ENCODE data around the gene BCLAF3.

Gene BCLAF3

DNA sequence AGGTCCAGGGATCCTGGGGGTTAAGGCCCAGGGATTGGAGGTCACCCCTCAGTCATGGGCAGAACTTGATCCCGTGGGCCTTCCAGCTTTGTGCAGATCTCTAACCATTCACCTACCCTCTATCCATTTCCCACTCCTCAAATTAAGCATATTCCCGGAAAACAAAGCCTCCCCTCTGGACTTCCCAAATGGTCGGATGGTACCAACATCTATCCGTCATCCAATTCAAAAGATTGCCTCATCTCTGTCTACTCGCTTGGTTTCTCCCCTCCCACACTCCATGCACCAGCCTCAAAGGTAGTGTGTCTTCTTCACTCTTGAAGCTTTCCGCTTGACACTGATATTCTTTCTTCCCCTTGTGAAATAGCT lies 473 bp upstream of the BCLAF3 start:
- Histone ChIP-seq H3K27ac (ENCODE audit: extremely low read depth, low read depth, low read length) (no peak overlapping the region), H3K4me3 (ENCODE audit: low read depth, low read length) (peak overlapping the region; percentile 59), H3K36me3 (ENCODE audit: control insufficient read depth in 2 of 2, insufficient read depth in 1 of 2, low read length in 2 of 2) (peaks cover 0 to 2% of the 10 kb centered on the region in 2 experiments; a peak in 1 of 3 replicates), H3K9me3 (ENCODE audit: control insufficient read depth, insufficient read depth, low read depth, low read length) (no peaks in the 10 kb centered on the region), H3K4me1 (ENCODE audit: control insufficient read depth, insufficient read depth, low read length) (no peaks in the 10 kb centered on the region; the same call in 1 of the 2 replicates)
- POLR2A ChIA-PET = interaction anchor here (0.7 kb wide), 1 partner anchor 131 kb away, joined by 3 read pairs; no protein-coding TSS in a partner anchor
- CTCF ChIA-PET = interaction anchor here (0.6 to 1.1 kb wide), 9 partner anchors 9 to 400 kb away, joined by 3 to 7 read pairs (median 3); no protein-coding TSS in a partner anchor
- TF ChIP-seq, protein P1, sequence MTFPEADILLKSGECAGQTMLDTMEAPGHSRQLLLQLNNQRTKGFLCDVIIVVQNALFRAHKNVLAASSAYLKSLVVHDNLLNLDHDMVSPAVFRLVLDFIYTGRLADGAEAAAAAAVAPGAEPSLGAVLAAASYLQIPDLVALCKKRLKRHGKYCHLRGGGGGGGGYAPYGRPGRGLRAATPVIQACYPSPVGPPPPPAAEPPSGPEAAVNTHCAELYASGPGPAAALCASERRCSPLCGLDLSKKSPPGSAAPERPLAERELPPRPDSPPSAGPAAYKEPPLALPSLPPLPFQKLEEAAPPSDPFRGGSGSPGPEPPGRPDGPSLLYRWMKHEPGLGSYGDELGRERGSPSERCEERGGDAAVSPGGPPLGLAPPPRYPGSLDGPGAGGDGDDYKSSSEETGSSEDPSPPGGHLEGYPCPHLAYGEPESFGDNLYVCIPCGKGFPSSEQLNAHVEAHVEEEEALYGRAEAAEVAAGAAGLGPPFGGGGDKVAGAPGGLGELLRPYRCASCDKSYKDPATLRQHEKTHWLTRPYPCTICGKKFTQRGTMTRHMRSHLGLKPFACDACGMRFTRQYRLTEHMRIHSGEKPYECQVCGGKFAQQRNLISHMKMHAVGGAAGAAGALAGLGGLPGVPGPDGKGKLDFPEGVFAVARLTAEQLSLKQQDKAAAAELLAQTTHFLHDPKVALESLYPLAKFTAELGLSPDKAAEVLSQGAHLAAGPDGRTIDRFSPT (tag by site-specific recombination; IDR thresholded peaks at IDR 0.05) = no peak
- TF ChIP-seq ZBTB17 (tag by site-specific recombination; IDR thresholded peaks at IDR 0.05) (0 out of 2 replicates have a peak, but pooled peaks have one; percentile 14), ZNF112 (tag by site-specific recombination; IDR thresholded peaks at IDR 0.05) (no peak), ZNF585B (tag by site-specific recombination; IDR thresholded peaks at IDR 0.05) (no peak), ZNF133 (tag by site-specific recombination; IDR thresholded peaks at IDR 0.05) (no peak), ZNF132 (tag by site-specific recombination; IDR thresholded peaks at IDR 0.05; ENCODE audit: borderline replicate concordance) (no peak), ZNF341 (tag by site-specific recombination; IDR thresholded peaks at IDR 0.05; ENCODE audit: low read depth) (0 out of 2 replicates have a peak, but pooled peaks have one; percentile 0), KLF10 (tag by site-specific recombination; IDR thresholded peaks at IDR 0.05) (no peak), ZNF777 (tag by site-specific recombination; IDR thresholded peaks at IDR 0.05; ENCODE audit: borderline replicate concordance) (no peak), ZNF23 (tag by site-specific recombination; IDR thresholded peaks at IDR 0.05; ENCODE audit: borderline replicate concordance) (no peak), IKZF3 (tag by site-specific recombination; IDR thresholded peaks at IDR 0.05) (peak; percentile 32; the same call in 1 of the 2 replicates), ZBTB7A (tag by site-specific recombination; IDR thresholded peaks at IDR 0.05; ENCODE audit: low read depth) (no peak), ZNF121 (tag by site-specific recombination; IDR thresholded peaks at IDR 0.05) (no peak), ZBTB48 (tag by site-specific recombination; IDR thresholded peaks at IDR 0.05) (peak; percentile 49; the same call in 1 of the 2 replicates), ZNF658 (tag by site-specific recombination; IDR thresholded peaks at IDR 0.05) (no peak), GLI2 (tag by site-specific recombination; IDR thresholded peaks at IDR 0.05; ENCODE audit: borderline replicate concordance, low read depth) (no peak), BCL6B (tag by site-specific recombination; IDR thresholded peaks at IDR 0.05) (no peak), HOXA7 (CRISPR knock-in tag; IDR thresholded peaks at IDR 0.05; ENCODE audit: borderline replicate concordance) (no peak), ZNF248 (tag by site-specific recombination; IDR thresholded peaks at IDR 0.05) (no peak), ZNF274 (IDR thresholded peaks at IDR 0.05; ENCODE audit: low read length) (no peak), ZNF274 (tag by site-specific recombination; IDR thresholded peaks at IDR 0.05; ENCODE audit: borderline replicate concordance) (no peak), ZNF157 (tag by site-specific recombination; IDR thresholded peaks at IDR 0.05) (no peak)
- TF ChIP-seq, protein P2, sequence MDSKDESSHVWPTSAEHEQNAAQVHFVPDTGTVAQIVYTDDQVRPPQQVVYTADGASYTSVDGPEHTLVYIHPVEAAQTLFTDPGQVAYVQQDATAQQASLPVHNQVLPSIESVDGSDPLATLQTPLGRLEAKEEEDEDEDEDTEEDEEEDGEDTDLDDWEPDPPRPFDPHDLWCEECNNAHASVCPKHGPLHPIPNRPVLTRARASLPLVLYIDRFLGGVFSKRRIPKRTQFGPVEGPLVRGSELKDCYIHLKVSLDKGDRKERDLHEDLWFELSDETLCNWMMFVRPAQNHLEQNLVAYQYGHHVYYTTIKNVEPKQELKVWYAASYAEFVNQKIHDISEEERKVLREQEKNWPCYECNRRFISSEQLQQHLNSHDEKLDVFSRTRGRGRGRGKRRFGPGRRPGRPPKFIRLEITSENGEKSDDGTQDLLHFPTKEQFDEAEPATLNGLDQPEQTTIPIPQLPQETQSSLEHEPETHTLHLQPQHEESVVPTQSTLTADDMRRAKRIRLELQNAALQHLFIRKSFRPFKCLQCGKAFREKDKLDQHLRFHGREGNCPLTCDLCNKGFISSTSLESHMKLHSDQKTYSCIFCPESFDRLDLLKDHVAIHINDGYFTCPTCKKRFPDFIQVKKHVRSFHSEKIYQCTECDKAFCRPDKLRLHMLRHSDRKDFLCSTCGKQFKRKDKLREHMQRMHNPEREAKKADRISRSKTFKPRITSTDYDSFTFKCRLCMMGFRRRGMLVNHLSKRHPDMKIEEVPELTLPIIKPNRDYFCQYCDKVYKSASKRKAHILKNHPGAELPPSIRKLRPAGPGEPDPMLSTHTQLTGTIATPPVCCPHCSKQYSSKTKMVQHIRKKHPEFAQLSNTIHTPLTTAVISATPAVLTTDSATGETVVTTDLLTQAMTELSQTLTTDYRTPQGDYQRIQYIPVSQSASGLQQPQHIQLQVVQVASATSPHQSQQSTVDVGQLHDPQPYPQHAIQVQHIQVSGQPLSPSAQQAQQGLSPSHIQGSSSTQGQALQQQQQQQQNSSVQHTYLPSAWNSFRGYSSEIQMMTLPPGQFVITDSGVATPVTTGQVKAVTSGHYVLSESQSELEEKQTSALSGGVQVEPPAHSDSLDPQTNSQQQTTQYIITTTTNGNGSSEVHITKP (tag by site-specific recombination; IDR thresholded peaks at IDR 0.05) = peak; percentile 97
- TF ChIP-seq, protein P3, sequence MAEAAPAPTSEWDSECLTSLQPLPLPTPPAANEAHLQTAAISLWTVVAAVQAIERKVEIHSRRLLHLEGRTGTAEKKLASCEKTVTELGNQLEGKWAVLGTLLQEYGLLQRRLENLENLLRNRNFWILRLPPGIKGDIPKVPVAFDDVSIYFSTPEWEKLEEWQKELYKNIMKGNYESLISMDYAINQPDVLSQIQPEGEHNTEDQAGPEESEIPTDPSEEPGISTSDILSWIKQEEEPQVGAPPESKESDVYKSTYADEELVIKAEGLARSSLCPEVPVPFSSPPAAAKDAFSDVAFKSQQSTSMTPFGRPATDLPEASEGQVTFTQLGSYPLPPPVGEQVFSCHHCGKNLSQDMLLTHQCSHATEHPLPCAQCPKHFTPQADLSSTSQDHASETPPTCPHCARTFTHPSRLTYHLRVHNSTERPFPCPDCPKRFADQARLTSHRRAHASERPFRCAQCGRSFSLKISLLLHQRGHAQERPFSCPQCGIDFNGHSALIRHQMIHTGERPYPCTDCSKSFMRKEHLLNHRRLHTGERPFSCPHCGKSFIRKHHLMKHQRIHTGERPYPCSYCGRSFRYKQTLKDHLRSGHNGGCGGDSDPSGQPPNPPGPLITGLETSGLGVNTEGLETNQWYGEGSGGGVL (tag by site-specific recombination; IDR thresholded peaks at IDR 0.05) = no peak
- TF ChIP-seq, protein P4, sequence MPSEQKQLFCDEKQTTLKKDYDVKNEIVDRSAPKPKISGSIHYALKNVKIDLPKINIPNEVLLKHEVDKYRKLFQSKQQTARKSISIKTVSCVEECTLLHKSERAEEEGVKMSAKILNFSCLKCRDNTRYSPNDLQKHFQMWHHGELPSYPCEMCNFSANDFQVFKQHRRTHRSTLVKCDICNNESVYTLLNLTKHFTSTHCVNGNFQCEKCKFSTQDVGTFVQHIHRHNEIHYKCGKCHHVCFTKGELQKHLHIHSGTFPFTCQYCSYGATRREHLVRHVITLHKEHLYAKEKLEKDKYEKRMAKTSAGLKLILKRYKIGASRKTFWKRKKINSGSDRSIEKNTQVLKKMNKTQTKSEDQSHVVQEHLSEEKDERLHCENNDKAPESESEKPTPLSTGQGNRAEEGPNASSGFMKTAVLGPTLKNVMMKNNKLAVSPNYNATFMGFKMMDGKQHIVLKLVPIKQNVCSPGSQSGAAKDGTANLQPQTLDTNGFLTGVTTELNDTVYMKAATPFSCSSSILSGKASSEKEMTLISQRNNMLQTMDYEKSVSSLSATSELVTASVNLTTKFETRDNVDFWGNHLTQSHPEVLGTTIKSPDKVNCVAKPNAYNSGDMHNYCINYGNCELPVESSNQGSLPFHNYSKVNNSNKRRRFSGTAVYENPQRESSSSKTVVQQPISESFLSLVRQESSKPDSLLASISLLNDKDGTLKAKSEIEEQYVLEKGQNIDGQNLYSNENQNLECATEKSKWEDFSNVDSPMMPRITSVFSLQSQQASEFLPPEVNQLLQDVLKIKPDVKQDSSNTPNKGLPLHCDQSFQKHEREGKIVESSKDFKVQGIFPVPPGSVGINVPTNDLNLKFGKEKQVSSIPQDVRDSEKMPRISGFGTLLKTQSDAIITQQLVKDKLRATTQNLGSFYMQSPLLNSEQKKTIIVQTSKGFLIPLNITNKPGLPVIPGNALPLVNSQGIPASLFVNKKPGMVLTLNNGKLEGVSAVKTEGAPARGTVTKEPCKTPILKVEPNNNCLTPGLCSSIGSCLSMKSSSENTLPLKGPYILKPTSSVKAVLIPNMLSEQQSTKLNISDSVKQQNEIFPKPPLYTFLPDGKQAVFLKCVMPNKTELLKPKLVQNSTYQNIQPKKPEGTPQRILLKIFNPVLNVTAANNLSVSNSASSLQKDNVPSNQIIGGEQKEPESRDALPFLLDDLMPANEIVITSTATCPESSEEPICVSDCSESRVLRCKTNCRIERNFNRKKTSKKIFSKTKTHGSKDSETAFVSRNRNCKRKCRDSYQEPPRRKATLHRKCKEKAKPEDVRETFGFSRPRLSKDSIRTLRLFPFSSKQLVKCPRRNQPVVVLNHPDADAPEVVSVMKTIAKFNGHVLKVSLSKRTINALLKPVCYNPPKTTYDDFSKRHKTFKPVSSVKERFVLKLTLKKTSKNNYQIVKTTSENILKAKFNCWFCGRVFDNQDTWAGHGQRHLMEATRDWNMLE (tag by site-specific recombination; conservative IDR thresholded peaks at IDR 0.05; ENCODE audit: low read depth) = peak; percentile 31; the same call in 1 of the 2 replicates
